Lower leg skin (tissue), 4 donors: ENCODE results near the gene MS4A4A. TPM values are rescaled to one million over a fixed set of nuclear protein-coding genes. Genes with fewer than 3 reads are reported as not detected.
"Not testable (repeated sequence)": the region's sequence is repeated elsewhere in the genome, so short reads cannot be mapped to it uniquely, and the experiment has no call there.

Experiments
- DNase-seq, 2 donors: peaks; one replicate each; pipeline ENCODE4 v3.0.0-alpha.2; 2019; ENCODE audit warnings: low spot score in 2 of 2
- H3K4me3 ChIP-seq: fragments of 200-600 bp; sonication (generic); 2 replicates; pipeline ENCODE4 v1.5.1; 2017; ENCODE audit warnings: mild to moderate bottlenecking, low read depth; ENCODE audit not compliant: poor library complexity, severe bottlenecking
- POLR2A ChIP-seq, 2 donors: fragments of 450-650 bp; IDR thresholded peaks; one replicate each; pipeline ENCODE4 v1.6.1; 2016 to 2017; ENCODE audit warnings: antibody characterized with exemption in 2 of 2, mild to moderate bottlenecking in 1 of 2, moderate library complexity in 1 of 2
- WGBS, 2 donors: methylation state at CpG; one replicate each; pipeline ENCODE4 v1.1.5; 2018; 5-methylcytosine and 5-hydroxymethylcytosine counted together
- intact Hi-C: fragments of 100-400 bp; cut with DNase I; formaldehyde crosslinking; loops from one replicate; pipeline ENCODE4 v1.15.0; 2023; ENCODE audit warnings: low total_unique reads
- total RNA-seq, 4 donors: library from RNA; depleted of rRNA; stranded (reverse); fragments of >200 nt; gene quantifications; one replicate each; pipeline ENCODE4 v1.1.0, GENCODE V29; 2016
- TF ChIP-seq, protein P1 (sequence below), 3 donors: fragments of 450-650 bp; IDR thresholded peaks; one replicate each; pipeline ENCODE4 v1.5.1; 2016; ENCODE audit warnings: antibody characterized with exemption in 3 of 3, mild to moderate bottlenecking in 3 of 3, moderate library complexity in 2 of 3

The MS4A4A gene
- total RNA-seq, 4 donors from 2014 or later, result 3.0 to 9.5 (median 6.2) TPM

DNA sequence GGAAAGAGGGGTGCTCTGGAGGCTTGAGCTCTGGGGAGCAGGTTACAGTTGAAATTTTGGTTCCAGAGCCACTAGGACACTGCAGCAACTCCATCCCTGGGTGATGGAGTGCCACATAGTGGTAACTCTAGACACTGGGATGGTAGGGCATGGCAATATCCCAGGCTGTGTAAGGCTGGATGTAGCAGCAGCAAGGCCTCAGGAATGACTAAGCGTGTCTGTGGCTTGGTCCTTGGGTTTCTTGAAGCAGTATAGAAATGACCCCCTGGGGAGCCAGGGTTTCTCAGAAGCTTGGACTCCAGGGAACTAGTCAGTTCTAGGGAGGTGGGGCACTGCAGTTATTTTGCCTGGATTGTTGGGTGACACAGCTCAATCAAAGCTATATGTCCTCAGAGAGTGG, 8.1 kb downstream of the MS4A4A start:
- no peak overlapping the region for H3K4me3 ChIP-seq
- DNase-seq, result no peak
- intact Hi-C loops, result no loop called here
- 92 to 100% methylated on average over 1 of the region's 1 CpG for WGBS, 2 donors
- TF ChIP-seq, protein P1, sequence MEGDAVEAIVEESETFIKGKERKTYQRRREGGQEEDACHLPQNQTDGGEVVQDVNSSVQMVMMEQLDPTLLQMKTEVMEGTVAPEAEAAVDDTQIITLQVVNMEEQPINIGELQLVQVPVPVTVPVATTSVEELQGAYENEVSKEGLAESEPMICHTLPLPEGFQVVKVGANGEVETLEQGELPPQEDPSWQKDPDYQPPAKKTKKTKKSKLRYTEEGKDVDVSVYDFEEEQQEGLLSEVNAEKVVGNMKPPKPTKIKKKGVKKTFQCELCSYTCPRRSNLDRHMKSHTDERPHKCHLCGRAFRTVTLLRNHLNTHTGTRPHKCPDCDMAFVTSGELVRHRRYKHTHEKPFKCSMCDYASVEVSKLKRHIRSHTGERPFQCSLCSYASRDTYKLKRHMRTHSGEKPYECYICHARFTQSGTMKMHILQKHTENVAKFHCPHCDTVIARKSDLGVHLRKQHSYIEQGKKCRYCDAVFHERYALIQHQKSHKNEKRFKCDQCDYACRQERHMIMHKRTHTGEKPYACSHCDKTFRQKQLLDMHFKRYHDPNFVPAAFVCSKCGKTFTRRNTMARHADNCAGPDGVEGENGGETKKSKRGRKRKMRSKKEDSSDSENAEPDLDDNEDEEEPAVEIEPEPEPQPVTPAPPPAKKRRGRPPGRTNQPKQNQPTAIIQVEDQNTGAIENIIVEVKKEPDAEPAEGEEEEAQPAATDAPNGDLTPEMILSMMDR (IDR thresholded peaks at IDR 0.05), result no peak
- TF ChIP-seq POLR2A (IDR thresholded peaks at IDR 0.05), result no peak

DNA sequence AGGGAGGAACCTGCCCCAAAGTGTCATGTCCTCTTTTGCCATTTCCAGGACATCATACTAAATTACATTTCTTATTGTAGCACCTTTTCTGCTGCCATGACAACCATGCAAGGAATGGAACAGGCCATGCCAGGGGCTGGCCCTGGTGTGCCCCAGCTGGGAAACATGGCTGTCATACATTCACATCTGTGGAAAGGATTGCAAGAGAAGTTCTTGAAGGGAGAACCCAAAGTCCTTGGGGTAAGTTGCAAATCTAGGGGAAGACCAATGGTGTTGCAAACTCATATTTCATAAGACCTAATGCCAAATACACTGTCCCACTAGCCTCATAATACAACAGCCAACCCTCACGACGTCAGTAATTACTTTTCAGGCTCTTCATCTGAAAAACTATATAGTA, 11.7 kb downstream of the MS4A4A start:
- TF ChIP-seq, protein P1 (IDR thresholded peaks at IDR 0.05), result no peak
- TF ChIP-seq POLR2A (IDR thresholded peaks at IDR 0.05), result no peak
- intact Hi-C loops, result no loop called here
- no peak overlapping the region for H3K4me3 ChIP-seq
- WGBS, 2 donors, result 78 to 87% methylated on average over 2 of the region's 2 CpGs
- DNase-seq, result no peak

DNA sequence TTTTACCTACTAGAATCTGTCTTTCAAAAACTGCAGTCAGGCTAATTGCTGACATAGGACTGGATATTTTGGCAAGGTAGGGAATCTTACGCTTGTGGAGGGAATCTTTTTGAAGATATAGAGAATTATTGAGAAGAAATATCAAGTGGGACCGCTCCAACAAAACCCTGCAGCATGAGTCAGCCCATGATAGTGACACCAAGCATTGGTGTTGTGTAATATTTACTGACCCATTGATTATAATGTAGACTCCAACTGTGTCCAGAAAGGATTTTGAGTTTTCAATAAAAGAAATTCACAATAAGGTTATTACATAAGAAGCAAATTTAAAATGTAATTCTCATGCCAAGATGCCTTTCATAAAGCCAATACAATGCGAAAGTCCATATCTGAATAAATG, 20.7 kb downstream of the MS4A4A start:
- DNase-seq, result no peak
- no peak overlapping the region for H3K4me3 ChIP-seq
- no peak for TF ChIP-seq POLR2A (IDR thresholded peaks at IDR 0.05)
- TF ChIP-seq, protein P1 (IDR thresholded peaks at IDR 0.05), result no peak
- WGBS, 2 donors, result 85 to 90% methylated on average over 3 of the region's 3 CpGs
- intact Hi-C loops, result no loop called here

DNA sequence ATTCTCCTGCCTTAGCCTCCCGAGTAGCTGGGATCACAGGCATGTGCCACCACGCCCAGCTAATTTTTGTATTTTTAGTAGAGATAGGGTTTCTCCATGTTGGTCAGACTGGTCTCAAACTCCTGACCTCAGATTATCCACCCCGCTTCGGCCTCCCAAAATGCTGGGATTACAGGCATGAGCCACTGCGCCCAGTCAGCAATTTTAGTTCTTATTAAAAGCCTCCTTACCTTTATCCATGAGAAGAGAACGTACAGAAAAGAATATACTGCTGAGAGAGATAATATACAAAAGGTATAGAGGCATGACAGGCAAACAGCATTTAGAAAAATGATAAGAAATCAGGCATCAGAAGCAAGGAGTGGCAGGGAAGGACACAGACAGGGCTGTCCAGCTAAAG, 21.4 kb downstream of the MS4A4A start:
- DNase-seq, intact Hi-C loops: not testable (repeated sequence)
- H3K4me3 ChIP-seq, result peak overlapping the region; percentile 5
- 85 to 90% methylated on average over 6 of the region's 6 CpGs for WGBS, 2 donors

DNA sequence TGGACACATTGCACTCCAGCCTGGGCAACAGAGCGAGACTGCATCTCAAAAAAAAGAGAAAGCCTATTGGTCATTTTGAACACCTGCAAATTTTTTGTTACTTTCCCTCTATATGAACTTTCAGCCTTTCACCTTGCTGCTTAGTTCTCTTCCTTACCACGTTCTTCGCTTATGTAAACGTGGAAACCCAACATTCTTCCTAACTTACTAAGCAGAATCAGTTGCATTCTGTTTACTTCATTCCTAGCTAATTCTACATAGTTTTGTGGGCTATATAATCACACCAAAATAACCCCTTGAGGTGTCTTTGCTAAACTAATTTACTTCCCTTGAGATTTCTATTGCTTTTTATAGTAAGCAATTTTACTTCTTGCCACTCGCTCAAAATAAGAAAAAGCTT, 23.2 kb downstream of the MS4A4A start:
- intact Hi-C loops, result no loop called here
- no peak for TF ChIP-seq POLR2A (IDR thresholded peaks at IDR 0.05)
- TF ChIP-seq, protein P1 (IDR thresholded peaks at IDR 0.05), result no peak
- no peak overlapping the region for H3K4me3 ChIP-seq
- WGBS, 2 donors, result 87 to 90% methylated on average over 5 of the region's 5 CpGs
- DNase-seq, result no peak

DNA sequence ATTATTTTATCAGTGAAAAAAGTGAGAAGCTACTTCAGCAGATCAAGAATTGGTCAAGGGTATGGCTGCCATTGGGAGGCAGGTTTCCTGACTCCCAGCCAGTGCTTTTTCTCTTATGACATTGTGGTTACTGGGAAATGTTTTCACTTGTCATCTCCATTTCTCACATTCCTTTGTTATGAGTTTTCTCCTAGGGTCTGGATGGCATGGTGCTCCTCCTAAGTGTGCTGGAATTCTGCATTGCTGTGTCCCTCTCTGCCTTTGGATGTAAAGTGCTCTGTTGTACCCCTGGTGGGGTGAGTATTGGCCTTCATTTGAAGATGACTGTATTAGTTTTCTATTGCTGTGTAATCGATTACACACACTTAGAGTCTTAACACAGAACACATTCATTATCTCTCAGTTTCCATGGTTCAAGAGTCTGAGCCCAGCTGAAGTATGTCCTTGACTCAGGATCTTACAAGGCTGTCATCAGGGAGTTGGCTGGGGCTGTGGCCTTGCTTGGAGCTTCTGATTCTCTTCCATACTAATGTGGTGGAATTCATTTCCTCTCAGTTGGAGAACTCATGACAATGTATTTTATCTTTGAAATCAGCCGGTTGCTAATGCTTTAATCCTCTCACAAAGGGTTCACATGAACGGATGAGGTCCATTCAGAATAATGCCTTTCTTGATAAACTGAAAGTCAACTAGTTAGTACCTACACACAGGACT, 25.6 kb downstream of the MS4A4A start:
- intact Hi-C loops, result no loop called here
- WGBS, 2 donors, result 81 to 83% methylated on average over 3 of the region's 3 CpGs
- no peak for DNase-seq
- no peak for TF ChIP-seq POLR2A (IDR thresholded peaks at IDR 0.05)
- TF ChIP-seq, protein P1 (IDR thresholded peaks at IDR 0.05), result no peak
- H3K4me3 ChIP-seq, result no peak overlapping the region
